Testis (tissue), 3 donors: ENCODE measurements around the gene IL17A. TPM values are rescaled to one million over a fixed set of nuclear protein-coding genes. Genes with fewer than 3 reads are reported as not detected.
A peak's percentile ranks its signal among the peaks of the same experiment; 100 is the strongest.

Experiments used
- DNase-seq: peaks from one replicate; pipeline ENCODE4 v3.0.0-alpha.2; 2019
- H3K27ac ChIP-seq, 2 donors: fragments of 200-600 bp; sonication (generic); one replicate each; pipeline ENCODE4 v1.5.1; 2019
- H3K27me3 ChIP-seq: fragments of 200-600 bp; sonication (generic); one replicate; pipeline ENCODE4 v1.5.1; 2019
- H3K36me3 ChIP-seq: fragments of 200-600 bp; sonication (generic); one replicate; pipeline ENCODE4 v1.5.1; 2017; ENCODE audit warnings: low read depth; ENCODE audit errors: missing control alignments
- H3K4me1 ChIP-seq: fragments of 200-600 bp; sonication (generic); one replicate; pipeline ENCODE4 v1.5.1; 2019
- H3K4me3 ChIP-seq, 2 donors: fragments of 200-600 bp; sonication (generic); one replicate each; pipeline ENCODE4 v1.5.1; 2017 to 2019
- H3K9me3 ChIP-seq: fragments of 200-600 bp; sonication (generic); one replicate; pipeline ENCODE4 v1.5.1; 2017
- POLR2A ChIP-seq: fragments of 450-650 bp; IDR thresholded peaks from one replicate; pipeline ENCODE4 v1.6.1; 2017; ENCODE audit warnings: antibody characterized with exemption, mild to moderate bottlenecking, moderate library complexity
- WGBS, 2 donors: methylation state at CpG; one replicate each; pipeline ENCODE4 v1.1.5; 2018; 5-methylcytosine and 5-hydroxymethylcytosine counted together
- intact Hi-C: fragments of 100-400 bp; cut with DNase I; formaldehyde crosslinking; loops from one replicate; pipeline ENCODE4 v1.15.1; 2023; ENCODE audit warnings: low total_unique reads
- microRNA counts, 2 donors: library from miRNA; unstranded; fragments of <30 nt; microRNA quantifications; one replicate each; lab custom pipeline; 2016
- microRNA-seq, 2 donors: library from miRNA; unstranded; fragments of <30 nt; microRNA quantifications; one replicate each; pipeline ENCODE4, GENCODE V29; 2016; ENCODE audit warnings: borderline number of aligned reads in 2 of 2, borderline replicate concordance in 1 of 2
- polyA plus RNA-seq: library from polyadenylated mRNA; stranded (reverse); fragments of 350-450 nt; fragmentation: Illumina TruSeq; extraction: RNeasy Lipid Tissue Mini Kit (QIAGEN cat#74804); gene quantifications from one replicate; pipeline ENCODE4 v1.2.3, GENCODE V29; 2014; ENCODE audit warnings: low read depth, low replicate concordance; ENCODE audit not compliant: insufficient read depth
- small RNA-seq, 2 donors: library from RNA; depleted of rRNA; stranded (forward); fragments of <200 nt; gene quantifications; one replicate each; pipeline ENCODE3, GENCODE V24; 2016
- total RNA-seq, 2 donors: library from RNA; depleted of rRNA; stranded (reverse); fragments of >200 nt; gene quantifications; one replicate each; pipeline ENCODE4 v1.2.3, GENCODE V29; 2016
- TF ChIP-seq, protein P1 (sequence below), 3 experiments: fragments of 450-650 bp in 2 of 3; fragments of 200-600 bp in 1 of 3; sonication (generic) in 1 of 3; IDR thresholded peaks; one replicate each; pipeline ENCODE4 v1.5.1; 2016 to 2019; ENCODE audit warnings: antibody characterized with exemption in 3 of 3, mild to moderate bottlenecking in 2 of 3, moderate library complexity in 1 of 3

The IL17A gene
- total and polyA plus RNA-seq, 3 donors from 2014 or later: not detected

DNA sequence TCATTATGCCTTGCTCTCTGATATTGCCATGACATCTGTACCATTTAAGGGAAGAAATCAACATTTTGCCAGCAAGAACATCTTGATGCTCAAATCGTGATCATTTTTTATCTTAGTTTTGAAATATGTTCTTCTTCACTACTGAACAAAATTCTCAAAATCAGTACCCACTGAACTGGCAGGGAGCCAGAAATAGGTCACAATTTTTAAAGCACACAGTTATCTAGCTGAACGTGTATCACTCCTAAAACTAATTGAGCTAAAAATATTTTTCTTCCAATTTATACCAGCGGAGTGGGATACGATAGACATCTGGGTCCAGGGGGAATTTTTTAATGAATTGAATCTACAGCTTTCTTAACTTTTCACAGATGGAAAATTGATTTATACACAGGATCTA lies 46.8 kb downstream of the IL17A start:
- Histone ChIP-seq H3K27ac (no peak overlapping the region), H3K4me3 (no peak overlapping the region), H3K36me3 (no peaks in the 10 kb centered on the region), H3K4me1 (no peaks in the 10 kb centered on the region), H3K27me3 (no peaks in the 10 kb centered on the region), H3K9me3 (no peaks in the 10 kb centered on the region)
- TF ChIP-seq POLR2A: no peak
- TF ChIP-seq, protein P1, sequence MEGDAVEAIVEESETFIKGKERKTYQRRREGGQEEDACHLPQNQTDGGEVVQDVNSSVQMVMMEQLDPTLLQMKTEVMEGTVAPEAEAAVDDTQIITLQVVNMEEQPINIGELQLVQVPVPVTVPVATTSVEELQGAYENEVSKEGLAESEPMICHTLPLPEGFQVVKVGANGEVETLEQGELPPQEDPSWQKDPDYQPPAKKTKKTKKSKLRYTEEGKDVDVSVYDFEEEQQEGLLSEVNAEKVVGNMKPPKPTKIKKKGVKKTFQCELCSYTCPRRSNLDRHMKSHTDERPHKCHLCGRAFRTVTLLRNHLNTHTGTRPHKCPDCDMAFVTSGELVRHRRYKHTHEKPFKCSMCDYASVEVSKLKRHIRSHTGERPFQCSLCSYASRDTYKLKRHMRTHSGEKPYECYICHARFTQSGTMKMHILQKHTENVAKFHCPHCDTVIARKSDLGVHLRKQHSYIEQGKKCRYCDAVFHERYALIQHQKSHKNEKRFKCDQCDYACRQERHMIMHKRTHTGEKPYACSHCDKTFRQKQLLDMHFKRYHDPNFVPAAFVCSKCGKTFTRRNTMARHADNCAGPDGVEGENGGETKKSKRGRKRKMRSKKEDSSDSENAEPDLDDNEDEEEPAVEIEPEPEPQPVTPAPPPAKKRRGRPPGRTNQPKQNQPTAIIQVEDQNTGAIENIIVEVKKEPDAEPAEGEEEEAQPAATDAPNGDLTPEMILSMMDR (IDR thresholded peaks at IDR 0.05): no peak
- intact Hi-C loops: no loop called here
- WGBS, 2 donors: 45 to 46% methylated on average over 4 of the region's 4 CpGs
- no peak for DNase-seq

DNA sequence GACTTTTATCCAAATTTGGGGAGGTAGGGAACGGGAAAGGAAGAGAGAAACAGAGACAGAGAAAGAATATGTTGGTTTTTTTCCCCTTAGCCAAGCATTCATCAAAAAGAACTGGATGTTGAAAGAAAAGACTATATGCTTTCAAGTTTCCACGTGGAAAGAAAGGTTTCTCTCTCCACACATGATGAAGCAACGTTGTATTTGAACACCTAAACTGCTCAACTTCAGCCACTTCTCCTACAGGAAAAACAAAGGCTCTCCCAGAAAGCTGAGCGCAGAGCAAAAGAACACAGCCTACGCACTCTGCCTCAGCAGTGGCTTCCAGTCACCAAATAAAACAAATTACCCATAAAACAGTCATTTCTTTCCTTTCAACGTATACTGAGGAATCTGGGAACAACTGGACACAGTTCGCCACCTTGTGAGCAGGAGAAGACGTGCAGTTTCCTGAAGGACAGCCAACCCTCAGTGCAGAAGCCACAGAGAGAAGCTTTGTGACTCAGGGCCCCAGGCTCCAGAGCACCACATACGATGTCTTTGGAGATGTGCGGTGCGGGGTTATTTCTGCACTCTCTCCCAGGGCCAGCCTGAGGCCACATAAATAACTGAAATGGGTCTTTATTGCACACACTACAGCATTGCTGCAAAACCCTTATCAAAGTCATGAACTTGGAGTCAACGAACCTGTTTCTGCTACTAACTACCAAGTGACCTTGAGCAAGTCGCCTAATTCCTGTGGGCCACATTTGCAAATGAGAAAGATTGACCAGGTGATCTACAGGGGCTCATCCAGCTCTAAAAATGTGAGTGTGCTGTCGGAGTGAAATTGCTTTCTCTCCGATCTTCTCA lies 48.0 kb downstream of the IL17A start:
- Histone ChIP-seq H3K4me3 (no peak overlapping the region), H3K4me1 (no peaks in the 10 kb centered on the region), H3K36me3 (no peaks in the 10 kb centered on the region), H3K27ac (no peak overlapping the region), H3K9me3 (no peaks in the 10 kb centered on the region), H3K27me3 (no peaks in the 10 kb centered on the region)
- DNase-seq: peak; percentile 60
- intact Hi-C loops: no loop called here
- WGBS, 2 donors: 38 to 47% methylated on average over 15 of the region's 15 CpGs
- TF ChIP-seq, protein P1 (IDR thresholded peaks at IDR 0.05): peak; percentile 3 to 25 (median 5)
- no peak for TF ChIP-seq POLR2A

MicroRNAs encoded within 50 kb of the gene (microRNA counts, 767-probe panel; counts per million panel counts)
- microRNA hsa-miR-133b (lab: Ali Mortazavi, UCI) (0 to 152 counts per million in 2 donors), microRNA hsa-miR-206 (lab: Ali Mortazavi, UCI) (0 to 152 counts per million in 2 donors)

Small RNA genes lying within 50 kb of the gene (microRNA-seq; reads per million reads assigned to microRNA genes)
- gene MIR133B (0 reads per million in 2 donors), gene MIR206 (43.1 to 56.6 reads per million in 2 donors)

Small RNA genes lying within 50 kb of the gene (small RNA-seq; reads per million reads assigned to genes)
- gene MIR133B (0 reads per million in 2 donors), gene MIR206 (0 reads per million in 2 donors)

Other genes with a start within 250 kb of the IL17A start
- 1 to 10 TPM; 1.3 to 1.7 TPM for gene PKHD1, start 98.8 kb upstream of the IL17A start, total RNA-seq
- gene PKHD1, start 98.8 kb upstream of the IL17A start, polyA plus RNA-seq: 2.3 TPM
- not detected for gene IL17F, start 58.1 kb downstream of the IL17A start, total RNA-seq
- gene IL17F, start 58.1 kb downstream of the IL17A start, polyA plus RNA-seq: not detected
- 10 to 100 TPM; 53.4 to 55.9 TPM for gene MCM3, start 98.4 kb downstream of the IL17A start, total RNA-seq
- 41.1 TPM for gene MCM3, start 98.4 kb downstream of the IL17A start, polyA plus RNA-seq
- 10 to 100 TPM in 1 of 2 donors, 1 to 10 TPM in 1; 9.0 to 11.0 TPM for gene PAQR8, start 175.8 kb downstream of the IL17A start, total RNA-seq
- 8.3 TPM for gene PAQR8, start 175.8 kb downstream of the IL17A start, polyA plus RNA-seq
- gene EFHC1, start 234.0 kb downstream of the IL17A start, total RNA-seq: 10 to 100 TPM; 41.8 to 62.9 TPM
- gene EFHC1, start 234.0 kb downstream of the IL17A start, polyA plus RNA-seq: 133 TPM